Germinal center (tissue), 1 donor: Measurements from ENCODE around the gene ERF.

Experiments used
- DNase-seq: peaks from one replicate; pipeline ENCODE4 v3.0.0; 2012; ENCODE audit warnings: mixed read lengths, low spot score

ERF gene

GRCh38 chr19:42253245-42254088, 1.5 kb downstream of the ERF start:
- peak; percentile 66 for DNase-seq

GRCh38 chr19:42252365-42253244, 2.3 kb downstream of the ERF start:
- DNase-seq = no peak

- no peak for DNase-seq
Observed at GRCh38 chr19:42251572-42252358, 3.2 kb downstream of the ERF start.

- no peak for DNase-seq
Observed at GRCh38 chr19:42250666-42251531, 4.0 kb downstream of the ERF start.

- DNase-seq = no peak
Observed at GRCh38 chr19:42250183-42250665, 4.7 kb downstream of the ERF start.

GRCh38 chr19:42249769-42250168, 5.2 kb downstream of the ERF start:
- DNase-seq = no peak

GRCh38 chr19:42249149-42249750, 5.7 kb downstream of the ERF start:
- no peak for DNase-seq

GRCh38 chr19:42248270-42249148, 6.4 kb downstream of the ERF start:
- DNase-seq = no peak

GRCh38 chr19:42247640-42248199, 7.2 kb downstream of the ERF start:
- DNase-seq = no peak

GRCh38 chr19:42246922-42247639, 7.8 kb downstream of the ERF start:
- no peak for DNase-seq

GRCh38 chr19:42246143-42246921, 8.6 kb downstream of the ERF start:
- no peak for DNase-seq

- no peak for DNase-seq
Observed at GRCh38 chr19:42245231-42245630, 9.7 kb downstream of the ERF start.

GRCh38 chr19:42244347-42245220, 10.3 kb downstream of the ERF start:
- DNase-seq = peak; percentile 87

GRCh38 chr19:42242512-42243409, 12.2 kb downstream of the ERF start, which contains the start of gene GSK3A:
Gene GSK3A (minus strand): TSS chr19:42242602. CDS start chr19:42242465, 137 bp downstream.
- DNase-seq = peak; percentile 89

GRCh38 chr19:42242069-42242511, 12.8 kb downstream of the ERF start:
- DNase-seq = peak; percentile 19

- no peak for DNase-seq
Observed at GRCh38 chr19:42241279-42241678, 13.6 kb downstream of the ERF start.
